GM19025 (cell line): ENCODE results near the gene TCF4.

Experiments used
- ATAC-seq: cut with Tn5 transposase; IDR thresholded peaks from one replicate; pipeline ENCODE4 v1.9.1; 2021; ENCODE audit warnings: mild to moderate bottlenecking, low read depth, moderate library complexity; ENCODE audit not compliant: unreplicated experiment

Gene TCF4

GRCh38 chr18:55252053-55252675, 335.8 kb downstream of the TCF4 start:
- ATAC-seq = no peak

GRCh38 chr18:55251254-55251971, 336.6 kb downstream of the TCF4 start:
- no peak for ATAC-seq

- no peak for ATAC-seq
These were observed 337.2 kb downstream of the TCF4 start for GRCh38 chr18:55250768-55251173.

GRCh38 chr18:55249550-55249949, 338.4 kb downstream of the TCF4 start:
- ATAC-seq = peak; percentile 32

GRCh38 chr18:55248495-55248894, 339.5 kb downstream of the TCF4 start:
- no peak for ATAC-seq

- no peak for ATAC-seq
These were observed 341.0 kb downstream of the TCF4 start for GRCh38 chr18:55247032-55247431.

- no peak for ATAC-seq
These were observed 341.7 kb downstream of the TCF4 start for GRCh38 chr18:55246278-55246677.

- no peak for ATAC-seq
These were observed 342.8 kb downstream of the TCF4 start for GRCh38 chr18:55245211-55245614.

- ATAC-seq = no peak
These were observed 343.4 kb downstream of the TCF4 start for GRCh38 chr18:55244546-55244945.

GRCh38 chr18:55243857-55244256, 344.1 kb downstream of the TCF4 start:
- ATAC-seq = no peak

- no peak for ATAC-seq
These were observed 344.7 kb downstream of the TCF4 start for GRCh38 chr18:55243255-55243654.

- peak; percentile 38 for ATAC-seq
These were observed 347.0 kb downstream of the TCF4 start for GRCh38 chr18:55240978-55241377.

- ATAC-seq = no peak
These were observed 348.3 kb downstream of the TCF4 start for GRCh38 chr18:55239740-55240139.

- ATAC-seq = no peak
These were observed 350.3 kb downstream of the TCF4 start for GRCh38 chr18:55237660-55238059.

- ATAC-seq = no peak
These were observed 351.7 kb downstream of the TCF4 start for GRCh38 chr18:55236150-55236931.

GRCh38 chr18:55235094-55235461, 352.9 kb downstream of the TCF4 start:
- no peak for ATAC-seq

- ATAC-seq = peak; percentile 67
These were observed 353.5 kb downstream of the TCF4 start for GRCh38 chr18:55234366-55235093.

GRCh38 chr18:55233857-55234256, 354.1 kb downstream of the TCF4 start:
- ATAC-seq = no peak

- ATAC-seq = no peak
These were observed 355.5 kb downstream of the TCF4 start for GRCh38 chr18:55232506-55232905.

GRCh38 chr18:55229682-55230081, 358.3 kb downstream of the TCF4 start:
- no peak for ATAC-seq

GRCh38 chr18:55228707-55229106, 359.3 kb downstream of the TCF4 start:
- no peak for ATAC-seq
